IgD-negative memory B cell (primary cell): ENCODE data around the gene RARA. TPM values are rescaled to one million over a fixed set of nuclear protein-coding genes. Genes with fewer than 3 reads are reported as not detected.

Experiments used
- H3K27ac Mint-ChIP-seq, 3 donors: one replicate each; pipeline ENCODE4 v1.8.0; 2020 to 2022; ENCODE audit warnings: mild to moderate bottlenecking in 3 of 3, mixed read lengths in 3 of 3, moderate library complexity in 1 of 3
- H3K27me3 Mint-ChIP-seq: one replicate; pipeline ENCODE4 v1.8.0; 2021; ENCODE audit warnings: mixed read lengths
- H3K36me3 Mint-ChIP-seq: one replicate; pipeline ENCODE4 v1.8.0; 2020; ENCODE audit warnings: mild to moderate bottlenecking, mixed read lengths
- H3K4me1 Mint-ChIP-seq, 3 donors: one replicate each; pipeline ENCODE4 v1.8.0; 2020 to 2022; ENCODE audit warnings: mixed read lengths in 3 of 3, mild to moderate bottlenecking in 1 of 3
- H3K4me3 Mint-ChIP-seq, 4 donors: one replicate each; pipeline ENCODE4 v1.8.0; 2020 to 2022; ENCODE audit warnings: mild to moderate bottlenecking in 4 of 4, mixed read lengths in 4 of 4, moderate library complexity in 3 of 4
- H3K9me3 Mint-ChIP-seq, 3 donors: one replicate each; pipeline ENCODE4 v1.8.0; 2020 to 2021; ENCODE audit warnings: mixed read lengths in 3 of 3, mild to moderate bottlenecking in 1 of 3
- polyA plus RNA-seq: library from polyadenylated mRNA; unstranded; fragments of 300-500 nt; fragmentation: Illumina TruSeq; gene quantifications from one replicate; pipeline ENCODE4 v1.2.3, GENCODE V29; 2021

RARA gene
- polyA plus RNA-seq, 1 donor from 2014 or later, result 13.7 TPM

DNA sequence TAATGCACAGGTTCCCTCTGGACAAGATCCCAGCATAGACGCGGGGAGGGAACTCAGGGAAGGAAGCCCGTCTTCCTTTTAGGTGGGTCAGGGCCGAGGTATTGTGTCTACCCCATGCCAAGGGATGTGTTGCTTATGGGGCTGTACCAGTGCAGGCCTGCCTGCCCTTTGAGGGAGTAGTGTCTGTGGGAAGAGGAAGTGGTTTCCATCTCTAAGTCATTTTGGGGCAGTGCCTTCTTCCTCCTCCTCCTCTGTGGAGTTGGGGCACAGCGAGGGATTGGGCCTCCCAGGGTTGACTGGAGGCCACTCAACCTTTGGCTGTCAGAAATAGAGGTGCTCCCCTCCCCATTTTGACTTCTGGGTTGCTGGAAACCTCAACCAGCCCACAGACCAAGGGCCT, 29.1 kb downstream of the RARA start:
- H3K36me3 Mint-ChIP-seq, result peaks cover 3% of the 10 kb centered on the region
- peak overlapping the region in 2 of 3 donors; percentile 27 to 32 for H3K27ac Mint-ChIP-seq
- no peaks in the 10 kb centered on the region for H3K9me3 Mint-ChIP-seq
- H3K27me3 Mint-ChIP-seq, result no peaks in the 10 kb centered on the region
- peaks cover 39 to 47% (median 44%) of the 10 kb centered on the region in 3 donors for H3K4me1 Mint-ChIP-seq
- no peak overlapping the region for H3K4me3 Mint-ChIP-seq

DNA sequence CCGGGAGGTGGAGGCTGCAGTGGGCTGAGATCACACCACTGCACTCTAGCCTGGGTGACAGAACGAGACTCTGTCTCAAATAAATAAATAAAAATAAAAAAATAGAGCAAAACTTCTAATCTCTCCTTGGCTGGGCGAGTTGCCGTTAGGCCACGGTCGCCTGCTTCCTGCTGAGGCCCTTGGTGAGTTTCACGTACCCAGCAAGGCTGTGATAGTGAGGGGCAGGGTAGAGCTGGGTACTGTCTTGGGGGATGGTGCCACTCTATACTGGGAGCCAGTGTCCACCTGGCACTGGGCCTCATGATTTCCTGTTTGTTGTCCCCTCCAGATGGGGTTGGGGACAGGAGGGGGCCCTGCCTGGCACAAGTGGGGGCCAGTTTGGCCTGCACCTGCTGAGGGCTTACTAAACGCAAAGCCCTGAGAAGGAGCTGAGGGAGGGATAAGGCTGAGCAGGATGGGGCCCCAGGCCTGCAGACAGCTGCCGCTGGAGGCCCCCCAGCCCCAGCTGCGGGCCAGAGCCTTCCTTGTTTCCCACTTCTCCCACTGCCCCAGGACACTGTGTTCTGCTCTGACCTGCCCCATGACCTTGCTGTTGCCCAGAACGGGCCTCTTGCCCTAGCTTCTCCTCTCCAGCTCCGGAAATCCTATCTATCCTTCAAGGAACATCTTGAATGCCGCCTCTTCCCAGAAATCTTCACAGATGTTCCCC, 30.1 kb downstream of the RARA start:
- Mint-ChIP-seq H3K27me3 (no peaks in the 10 kb centered on the region), H3K27ac (peak overlapping the region in 2 of 3 donors; percentile 65 to 85), H3K36me3 (peaks cover 3% of the 10 kb centered on the region), H3K4me3 (peak overlapping the region in 1 of 4 donors; percentile 37), H3K4me1 (peaks cover 39 to 51% (median 47%) of the 10 kb centered on the region in 3 donors), H3K9me3 (no peaks in the 10 kb centered on the region)

DNA sequence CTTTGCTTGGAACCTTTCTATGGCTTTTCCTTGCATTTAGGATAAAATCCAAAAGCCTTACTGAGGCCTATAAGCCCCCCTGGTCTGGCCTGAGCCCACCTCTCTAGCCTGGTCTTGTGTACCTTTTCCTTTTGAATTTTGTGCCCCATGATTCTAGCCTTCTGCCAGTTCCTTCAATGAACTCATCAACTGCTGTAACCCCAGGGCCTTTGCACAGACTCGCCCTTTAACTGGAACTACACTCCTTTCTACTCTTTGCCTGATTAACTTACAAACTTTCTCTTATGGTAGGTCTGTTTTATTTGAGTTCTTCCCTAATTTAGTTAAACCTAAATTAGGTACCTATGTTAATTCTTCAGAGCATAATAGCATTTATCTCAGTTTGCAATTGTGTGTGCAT, 31.3 kb downstream of the RARA start:
- Mint-ChIP-seq H3K4me3 (peak overlapping the region in 2 of 4 donors; percentile 71 to 76), H3K9me3 (no peaks in the 10 kb centered on the region), H3K36me3 (peaks cover 3% of the 10 kb centered on the region), H3K4me1 (peaks cover 37 to 47% (median 45%) of the 10 kb centered on the region in 3 donors), H3K27ac (peak overlapping the region; percentile 85 to 94 (median 93)), H3K27me3 (no peaks in the 10 kb centered on the region)

DNA sequence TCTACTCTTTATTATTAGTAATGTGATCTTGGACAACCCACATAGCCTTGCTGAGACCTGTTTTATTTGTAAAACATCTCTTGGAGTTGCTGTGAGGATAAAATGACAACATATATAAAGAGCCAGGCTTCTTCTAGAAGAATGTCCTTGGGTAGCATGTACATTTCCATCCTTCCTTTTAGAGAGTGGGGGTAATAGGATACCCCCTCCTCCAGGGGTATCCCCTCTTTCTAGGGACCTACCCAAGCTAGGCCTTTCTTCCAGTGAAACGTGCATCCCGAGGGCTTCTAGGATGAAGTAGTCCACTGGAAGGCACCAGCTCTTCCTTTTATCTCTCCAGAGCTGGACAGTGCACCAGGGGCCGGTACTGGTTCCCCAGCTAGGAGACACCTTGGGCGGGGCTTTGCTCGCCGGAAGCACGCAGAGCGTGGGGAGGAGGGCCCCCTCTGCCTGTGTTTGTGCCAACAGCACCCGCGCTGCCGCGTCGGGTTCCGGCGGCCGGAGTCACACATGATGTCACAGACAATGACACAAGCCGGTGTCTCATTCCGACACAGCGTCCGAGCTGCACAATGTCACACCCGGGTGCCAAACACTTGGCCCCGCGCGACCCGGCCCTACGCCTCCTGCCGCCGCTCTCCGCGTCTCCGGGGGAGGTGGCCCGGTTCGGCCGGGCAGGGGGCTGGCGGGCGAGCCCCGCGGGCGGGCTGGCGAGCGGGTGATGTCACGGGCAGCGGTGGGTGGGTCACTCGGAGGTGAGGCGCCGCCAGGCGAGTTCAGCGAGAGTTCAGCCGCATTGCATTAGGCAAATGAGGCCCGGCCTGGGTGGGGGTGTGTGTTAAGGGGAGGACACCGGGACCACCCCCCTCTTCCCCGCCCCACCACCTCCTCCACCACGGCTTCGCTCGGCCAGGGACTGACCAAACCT, 32.2 kb downstream of the RARA start:
- Mint-ChIP-seq H3K4me1 (peaks cover 37 to 49% (median 46%) of the 10 kb centered on the region in 3 donors), H3K9me3 (no peaks in the 10 kb centered on the region), H3K27ac (peak overlapping the region; percentile 85 to 94 (median 93)), H3K36me3 (peaks cover 3% of the 10 kb centered on the region), H3K27me3 (no peaks in the 10 kb centered on the region), H3K4me3 (peak overlapping the region; percentile 71 to 95 (median 88))

DNA sequence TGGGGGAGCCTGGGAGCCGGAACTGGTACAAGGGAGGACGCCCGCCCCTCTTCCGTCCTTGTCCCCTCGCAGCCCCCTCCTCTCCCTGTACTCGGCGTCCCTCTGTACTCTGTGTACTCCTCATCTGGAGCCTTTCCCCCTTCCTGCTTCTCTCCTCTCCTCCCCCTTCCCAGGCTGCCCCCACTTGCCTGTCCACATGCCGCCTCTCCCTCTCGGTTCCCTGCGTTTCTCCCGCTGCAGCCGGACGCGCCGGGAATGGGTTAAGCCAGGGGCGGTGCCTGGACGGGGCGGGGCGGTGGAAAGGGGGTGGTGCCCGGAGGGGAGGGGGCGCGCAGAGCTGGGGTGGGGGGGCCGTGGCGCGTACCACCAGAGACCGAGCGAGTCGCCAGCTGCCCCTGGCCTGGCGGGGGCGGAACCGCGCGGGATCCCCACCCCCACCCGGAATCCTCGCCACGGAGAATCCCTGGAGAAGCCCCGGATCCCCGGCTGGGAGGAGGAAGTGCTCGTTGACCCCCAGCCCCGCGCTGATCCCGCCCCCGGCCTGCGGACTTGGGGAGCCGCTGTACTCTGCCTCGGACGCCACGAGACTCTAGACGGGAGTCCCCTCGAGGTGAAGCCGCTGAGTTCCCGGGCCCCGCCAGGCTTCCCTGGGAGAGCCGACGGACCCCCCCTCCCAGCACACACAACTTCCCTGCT, 33.0 kb downstream of the RARA start:
- Mint-ChIP-seq H3K4me1 (peaks cover 37 to 54% (median 51%) of the 10 kb centered on the region in 3 donors), H3K27me3 (no peaks in the 10 kb centered on the region), H3K36me3 (peaks cover 3% of the 10 kb centered on the region), H3K27ac (peak overlapping the region in 2 of 3 donors; percentile 93), H3K9me3 (no peaks in the 10 kb centered on the region), H3K4me3 (peak overlapping the region; percentile 71 to 95 (median 88))

DNA sequence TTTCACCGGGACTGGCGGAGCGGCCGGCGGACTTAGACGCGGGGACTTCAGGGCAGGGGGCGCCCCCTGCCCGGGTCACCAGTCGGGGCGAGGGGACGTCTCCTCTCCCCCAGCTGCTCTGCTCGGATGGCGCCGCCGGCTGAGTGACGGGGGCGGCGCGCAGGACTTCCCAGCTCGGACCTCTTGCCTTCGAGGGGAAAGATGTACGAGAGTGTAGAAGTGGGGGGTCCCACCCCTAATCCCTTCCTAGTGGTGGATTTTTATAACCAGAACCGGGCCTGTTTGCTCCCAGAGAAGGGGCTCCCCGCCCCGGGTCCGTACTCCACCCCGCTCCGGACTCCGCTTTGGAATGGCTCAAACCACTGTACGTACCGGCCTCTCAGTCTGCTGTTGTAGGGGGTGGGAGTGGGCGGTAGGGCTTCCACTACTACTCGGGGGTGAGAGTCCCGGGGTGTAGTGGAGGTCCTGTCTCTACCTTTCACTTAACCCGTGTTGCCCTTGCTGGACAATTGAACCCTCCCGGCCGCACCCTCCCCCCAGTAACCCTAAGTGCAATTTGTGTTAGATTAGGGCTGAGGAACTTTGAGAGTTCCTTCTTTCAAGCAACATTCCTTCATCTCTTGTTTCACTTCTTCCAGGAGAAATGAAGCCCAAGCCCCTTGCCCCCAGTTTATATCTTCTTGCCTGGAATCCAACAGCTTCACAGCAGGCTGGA, 33.7 kb downstream of the RARA start:
- peak overlapping the region; percentile 71 to 95 (median 80) for H3K4me3 Mint-ChIP-seq
- peaks cover 37 to 58% (median 57%) of the 10 kb centered on the region in 3 donors for H3K4me1 Mint-ChIP-seq
- H3K9me3 Mint-ChIP-seq, result no peaks in the 10 kb centered on the region
- peaks cover 3% of the 10 kb centered on the region for H3K36me3 Mint-ChIP-seq
- peak overlapping the region; percentile 73 to 93 (median 93) for H3K27ac Mint-ChIP-seq
- no peaks in the 10 kb centered on the region for H3K27me3 Mint-ChIP-seq

DNA sequence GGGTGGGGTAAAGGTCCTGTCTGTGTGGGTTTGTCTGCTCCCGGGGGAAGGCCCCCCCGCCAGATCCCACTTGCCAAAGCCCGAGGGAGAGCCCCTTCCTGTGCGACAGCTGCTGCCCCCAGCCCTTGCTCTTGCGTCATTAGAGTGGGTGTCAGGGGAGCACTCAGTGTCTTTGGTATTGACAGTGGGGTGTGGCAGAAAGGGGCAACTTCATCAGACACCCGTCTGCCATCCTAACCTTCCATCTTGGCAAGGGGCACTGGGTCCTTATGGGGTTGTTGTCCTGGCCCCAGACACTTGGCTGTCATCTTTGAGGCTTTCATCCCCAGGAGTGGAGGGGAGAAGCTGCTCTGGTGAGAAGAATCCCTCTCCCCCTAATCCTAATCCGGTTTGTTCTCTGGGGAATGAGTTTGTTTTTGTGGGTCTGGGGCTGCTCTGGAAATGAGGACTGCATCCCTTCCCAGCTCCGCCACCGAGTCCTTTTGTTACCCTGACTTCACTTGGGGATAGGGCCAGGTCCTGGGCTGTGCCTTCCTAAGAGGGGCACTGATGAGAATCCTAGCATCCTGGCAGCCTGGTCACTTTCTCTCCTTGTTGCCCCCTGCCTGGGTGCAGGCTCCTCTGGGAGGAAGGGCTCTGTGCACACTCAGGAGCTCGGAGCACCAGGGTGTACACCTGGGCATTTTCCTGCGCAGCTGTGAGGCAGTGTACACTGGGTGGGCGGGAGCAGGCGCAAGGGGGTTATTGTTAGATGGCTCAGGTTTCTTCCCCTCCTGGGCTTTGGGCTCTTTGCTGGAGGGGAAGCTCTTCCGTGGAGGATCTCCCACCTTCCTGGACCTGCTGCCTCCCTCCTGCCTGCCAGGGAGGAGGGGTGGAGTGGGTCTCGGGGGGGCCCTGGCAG, 34.5 kb downstream of the RARA start:
- no peaks in the 10 kb centered on the region for H3K36me3 Mint-ChIP-seq
- H3K27me3 Mint-ChIP-seq, result no peaks in the 10 kb centered on the region
- H3K27ac Mint-ChIP-seq, result peak overlapping the region; percentile 73 to 93 (median 93)

DNA sequence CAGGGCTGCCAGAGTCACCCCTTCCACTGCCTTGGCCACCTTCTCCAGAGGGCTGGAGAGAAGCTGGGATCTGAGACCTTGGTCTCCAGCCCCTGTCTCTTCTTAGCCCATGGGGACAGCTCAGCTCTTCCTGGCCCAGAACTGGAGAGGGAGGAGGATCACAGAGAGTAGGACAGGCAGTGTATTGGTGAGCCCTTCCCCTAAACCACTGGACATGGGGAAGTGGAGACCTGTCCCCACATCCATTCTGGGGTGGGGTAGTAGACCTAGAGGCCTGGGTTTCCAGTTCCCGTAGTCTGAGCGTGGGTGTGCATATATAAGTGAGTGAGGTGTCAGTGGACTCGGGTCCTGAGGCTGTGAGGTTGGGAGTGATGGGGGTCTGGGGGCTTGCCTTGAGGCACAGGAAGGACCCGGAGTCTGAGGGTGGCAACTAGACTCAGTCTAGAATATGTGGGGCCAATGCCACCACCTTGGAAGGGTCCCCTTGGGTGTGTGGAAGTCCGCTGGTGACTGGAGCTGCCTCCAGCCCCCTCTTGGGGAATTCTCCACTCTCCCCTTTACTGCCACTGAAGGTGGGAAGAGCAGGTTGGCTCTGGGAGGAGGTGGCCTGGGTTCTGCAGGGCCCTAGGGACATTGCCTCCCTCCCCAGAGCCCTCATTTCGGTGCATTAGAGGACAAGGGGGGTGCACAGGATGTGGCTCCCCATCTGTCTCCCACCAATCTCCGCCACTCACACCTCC, 35.6 kb downstream of the RARA start:
- Mint-ChIP-seq H3K36me3 (peaks cover 3% of the 10 kb centered on the region), H3K27ac (peak overlapping the region; percentile 86 to 93 (median 93)), H3K27me3 (no peaks in the 10 kb centered on the region), H3K4me3 (peak overlapping the region; percentile 44 to 85 (median 78)), H3K9me3 (no peaks in the 10 kb centered on the region), H3K4me1 (peaks cover 31 to 54% (median 53%) of the 10 kb centered on the region in 3 donors)

More for the DNA sequence above, 34.5 kb downstream of the RARA start:
- H3K9me3 Mint-ChIP-seq, result no peaks in the 10 kb centered on the region
- peak overlapping the region; percentile 71 to 95 (median 80) for H3K4me3 Mint-ChIP-seq
- H3K4me1 Mint-ChIP-seq, result peaks cover 37 to 58% (median 57%) of the 10 kb centered on the region in 3 donors

DNA sequence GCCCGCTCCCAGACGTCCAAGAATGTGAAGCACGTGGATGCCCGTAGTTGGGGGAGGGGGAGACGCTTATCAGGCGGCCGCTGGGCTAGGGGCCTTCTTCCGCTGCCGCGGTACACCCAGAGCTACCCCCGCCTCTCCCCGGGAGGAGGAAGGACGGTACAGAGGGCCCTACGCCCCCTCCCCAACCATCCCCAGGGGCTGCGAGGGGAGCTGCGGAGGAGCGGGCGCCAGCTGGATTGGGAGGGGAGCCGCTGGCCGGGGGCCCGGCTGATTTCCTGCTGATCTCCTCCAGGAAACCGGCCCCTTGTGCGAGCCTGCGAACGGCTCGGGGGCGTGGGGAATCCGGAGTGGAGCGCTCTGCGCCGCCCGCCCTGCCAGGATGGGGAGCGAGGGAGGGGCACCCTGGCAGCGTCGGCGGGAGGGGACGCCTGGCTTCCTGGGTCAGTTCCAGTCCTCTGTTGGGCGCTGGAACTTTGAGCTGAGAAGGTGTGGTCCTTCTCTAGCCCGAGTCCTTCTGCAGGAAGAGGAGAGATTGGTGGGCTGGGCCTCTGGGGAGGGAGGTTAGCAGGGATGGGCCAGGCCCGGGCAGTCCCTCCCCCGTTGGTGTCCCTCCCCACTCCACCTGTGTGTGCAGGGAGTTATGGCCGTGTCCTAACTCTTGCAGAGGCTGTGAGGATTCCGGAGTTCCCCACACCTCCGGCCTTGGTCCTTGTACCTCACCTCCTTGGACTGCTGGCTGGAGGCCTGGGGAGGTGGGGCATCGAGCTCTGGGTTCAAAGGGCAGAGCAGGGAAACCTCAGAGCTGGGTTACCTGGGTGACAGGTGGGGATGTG, 36.4 kb downstream of the RARA start:
- peaks cover 3% of the 10 kb centered on the region for H3K36me3 Mint-ChIP-seq
- peak overlapping the region; percentile 86 to 93 (median 93) for H3K27ac Mint-ChIP-seq
- peak overlapping the region; percentile 44 to 85 (median 78) for H3K4me3 Mint-ChIP-seq
- no peaks in the 10 kb centered on the region for H3K27me3 Mint-ChIP-seq
- peaks cover 25 to 48% (median 46%) of the 10 kb centered on the region in 3 donors for H3K4me1 Mint-ChIP-seq
- H3K9me3 Mint-ChIP-seq, result no peaks in the 10 kb centered on the region

DNA sequence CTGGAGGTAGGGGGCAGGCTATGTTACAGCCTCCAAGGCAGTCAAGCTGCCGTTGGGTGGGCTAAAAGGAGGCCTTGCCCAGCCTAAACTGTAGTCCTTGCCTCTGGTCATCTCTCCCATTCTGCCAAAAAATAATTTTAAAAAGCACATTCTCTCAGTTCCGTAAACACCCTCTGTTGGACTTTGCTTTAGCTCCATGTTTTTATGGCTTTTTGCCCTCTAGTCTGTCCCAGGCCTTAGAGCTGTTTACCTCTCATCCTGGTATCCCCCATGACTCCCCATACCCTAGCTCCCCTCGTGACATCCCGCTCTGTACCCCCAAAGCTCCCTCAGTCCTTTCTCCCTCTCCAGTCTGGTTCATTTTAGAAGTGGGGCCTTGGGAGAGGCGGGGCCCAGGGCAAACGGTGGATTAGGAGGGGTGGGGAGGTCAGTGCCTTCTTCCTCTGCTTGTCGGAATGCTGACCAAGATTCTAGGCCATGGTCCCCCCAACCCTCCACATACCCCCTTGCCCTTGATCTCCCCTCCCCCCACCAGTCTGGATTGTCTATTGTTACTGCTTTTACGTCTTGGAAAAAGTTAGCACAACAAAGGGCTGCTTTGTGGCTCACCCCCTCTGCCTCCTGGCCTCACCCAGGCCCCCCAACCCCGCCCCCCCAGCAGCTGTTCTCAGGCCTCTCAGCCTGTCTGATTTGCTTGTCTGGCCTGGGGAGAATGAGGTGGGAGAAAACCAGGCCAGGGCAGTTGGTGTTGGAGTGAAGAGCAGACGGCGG, 37.2 kb downstream of the RARA start:
- Mint-ChIP-seq H3K4me3 (peak overlapping the region in 2 of 4 donors; percentile 41 to 50), H3K27ac (peak overlapping the region; percentile 23 to 93 (median 76)), H3K9me3 (no peaks in the 10 kb centered on the region), H3K27me3 (no peaks in the 10 kb centered on the region), H3K4me1 (peaks cover 19 to 42% (median 40%) of the 10 kb centered on the region in 3 donors), H3K36me3 (peaks cover 3% of the 10 kb centered on the region)

DNA sequence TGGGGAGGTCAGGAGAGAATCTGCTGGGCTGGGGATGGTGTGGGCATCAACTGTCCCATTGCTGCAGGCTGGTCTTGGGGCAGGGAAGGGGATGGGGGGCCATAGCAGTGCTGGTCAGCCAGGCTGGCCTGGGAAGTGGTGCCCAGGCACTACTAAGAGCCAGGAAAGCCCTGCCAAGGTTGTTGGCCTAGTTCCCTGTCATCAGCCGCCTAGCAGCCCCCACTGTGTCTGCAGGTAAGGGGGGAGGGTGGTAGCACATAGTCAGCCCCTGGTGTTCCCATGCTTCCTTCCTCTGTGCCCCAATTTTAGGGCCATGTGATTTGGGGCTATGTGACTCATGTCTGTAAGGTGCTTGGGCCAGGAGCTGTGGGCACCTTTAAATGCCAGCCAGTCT, 37.8 kb downstream of the RARA start:
- peak overlapping the region; percentile 76 to 89 (median 86) for H3K27ac Mint-ChIP-seq
- H3K4me3 Mint-ChIP-seq, result peak overlapping the region in 3 of 4 donors; percentile 28 to 50 (median 44)
- peaks cover 3% of the 10 kb centered on the region for H3K36me3 Mint-ChIP-seq
- H3K27me3 Mint-ChIP-seq, result no peaks in the 10 kb centered on the region
- peaks cover 17 to 44% (median 41%) of the 10 kb centered on the region in 3 donors for H3K4me1 Mint-ChIP-seq
- H3K9me3 Mint-ChIP-seq, result no peaks in the 10 kb centered on the region
